Right cardiac atrium (tissue), 5 donors: ENCODE measurements around the gene SLC15A4. TPM values are rescaled to one million over a fixed set of nuclear protein-coding genes. Genes with fewer than 3 reads are reported as not detected.
"Not testable (repeated sequence)": the region's sequence is repeated elsewhere in the genome, so short reads cannot be mapped to it uniquely, and the experiment has no call there.

ENCODE experiments used
- ATAC-seq, 2 donors: fragments of 200-7000 bp; cut with Tn5 transposase; one replicate each; pipeline versions ENCODE4 v1.8.0 to v1.9.1; 2020; ENCODE audit warnings: moderate library complexity in 2 of 2, mild to moderate bottlenecking in 1 of 2
- DNase-seq, 3 donors: peaks; one replicate each; pipeline ENCODE4 v3.0.0-alpha.2; 2020
- H3K27ac ChIP-seq: one replicate; pipeline ENCODE4 v1.5.1; 2013; ENCODE audit warnings: mild to moderate bottlenecking, low read length, control low read depth, moderate library complexity
- H3K27me3 ChIP-seq: one replicate; pipeline ENCODE4 v1.6.1; 2013; ENCODE audit not compliant: control insufficient read depth, insufficient read depth
- H3K4me1 ChIP-seq: one replicate; pipeline ENCODE4 v1.6.1; 2013; ENCODE audit warnings: low read length; ENCODE audit not compliant: control insufficient read depth, insufficient read depth
- H3K4me3 ChIP-seq: one replicate; pipeline ENCODE4 v1.5.1; 2013; ENCODE audit warnings: low read length, control low read depth
- H3K9me3 ChIP-seq: one replicate; pipeline ENCODE4 v1.6.1; 2013; ENCODE audit warnings: low read length; ENCODE audit not compliant: control insufficient read depth
- WGBS: extraction: QIAGEN DNeasy Blood & Tissue Kit; methylation state at CpG from one replicate; pipeline ENCODE4 v1.1.7; 2013; 5-methylcytosine and 5-hydroxymethylcytosine counted together
- intact Hi-C, 4 donors: fragments of 100-400 bp; cut with DNase I; formaldehyde crosslinking; loops; one replicate each; pipeline versions ENCODE4 v1.11.0 to v1.14.0; 2022 to 2023
- polyA plus RNA-seq: library from polyadenylated mRNA; stranded (reverse); fragments of 200-250 nt; gene quantifications from one replicate; pipeline ENCODE4 v1.2.3, GENCODE V29; 2013
- total RNA-seq, 4 donors: library from RNA; stranded (reverse); fragmentation: NEBNext Ultra II Directional; extraction: Animal tissue kit (Norgen Biotek cat#: 25700); gene quantifications; one replicate each; pipeline ENCODE4 v1.2.1, GENCODE V29; 2021
- donor health status: healthy with polysubstance abuse.
- donor health status: DM: no; HTN: yes; CAD: no.
- donor health status: DM: no; HTN: no; CAD: no.
- donor health status: DM: no; HTN: yes; CAD: no; lungs with severe emphysema.
- donor health status: DM: yes; HTN: yes; CAD: no.

The SLC15A4 gene
- total and polyA plus RNA-seq, 5 donors, result 13.7 to 17.3 (median 15.8) TPM

- DNase-seq (no peak), ATAC-seq (no peak)
- 64% methylated on average over 9 of the region's 9 CpGs for WGBS
- no peaks in the 10 kb centered on the region for H3K4me1 ChIP-seq
- no peaks in the 10 kb centered on the region for H3K9me3 ChIP-seq
- no peak overlapping the region for H3K4me3 ChIP-seq
- H3K27me3 ChIP-seq, result no peaks in the 10 kb centered on the region
- intact Hi-C loops, result no loop called here
- no peak overlapping the region for H3K27ac ChIP-seq
Observed at GRCh38 chr12:128856035-128856790, 32.5 kb upstream of the SLC15A4 start.

GRCh38 chr12:128853600-128854197, 29.9 kb upstream of the SLC15A4 start:
- under 1% methylated on average over 74 of the region's 74 CpGs for WGBS
- Histone ChIP-seq H3K9me3 (no peaks in the 10 kb centered on the region), H3K27ac (no peak overlapping the region), H3K4me1 (no peaks in the 10 kb centered on the region), H3K4me3 (peak overlapping the region; percentile 19), H3K27me3 (no peaks in the 10 kb centered on the region)
- DNase-seq (no peak), ATAC-seq (no peak)
- intact Hi-C loops, result no loop called here

DNA sequence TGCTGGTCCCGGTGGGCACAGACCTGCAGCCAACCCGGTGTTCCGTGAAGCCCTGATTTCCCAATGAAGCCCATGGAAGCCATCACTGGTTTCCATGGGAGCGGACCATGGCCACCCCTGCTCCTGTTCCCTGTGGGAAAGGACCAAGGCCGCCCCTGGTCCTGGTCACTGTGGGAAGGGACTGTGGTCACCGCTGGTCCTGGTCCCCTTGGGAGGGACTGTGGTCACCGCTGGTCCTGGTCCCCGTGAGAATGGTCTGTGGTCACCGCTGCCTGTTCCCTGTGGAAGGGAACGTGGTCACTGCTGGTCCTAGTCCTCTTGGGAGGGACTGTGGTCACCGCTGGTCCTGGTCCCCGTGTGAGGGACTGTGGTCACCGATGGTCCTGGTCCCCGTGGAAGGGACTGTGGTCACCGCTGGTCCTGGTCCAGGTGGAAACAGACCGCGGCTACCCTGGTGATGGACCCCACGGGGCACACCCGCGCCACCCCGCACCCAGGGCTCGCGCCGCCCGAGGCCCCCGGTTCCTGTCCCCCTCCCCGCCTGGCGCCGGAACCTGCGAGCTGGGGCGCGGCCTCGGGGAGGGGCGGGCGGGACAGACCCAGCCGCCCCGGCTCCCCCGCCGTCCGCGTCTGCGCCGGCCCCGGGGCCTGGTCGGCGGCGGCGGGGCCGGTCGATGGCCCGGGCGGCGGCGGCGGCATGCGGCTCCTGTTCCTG, 29.3 kb upstream of the SLC15A4 start, which contains the start of gene GLT1D1:
Gene GLT1D1, plus strand, starts transcription at position 594 of the 715 bp plus-strand sequence. Its CDS starts 104 bp downstream, at position 698.
- Histone ChIP-seq H3K4me3 (peak within 1 kb of the TSS; percentile 19), H3K27ac (no peak within 1 kb of the TSS), H3K27me3 (no peaks in the 10 kb centered on the region), H3K9me3 (no peaks in the 10 kb centered on the region), H3K4me1 (no peaks in the 10 kb centered on the region)
- DNase-seq, result no peak
- no peak for ATAC-seq
- WGBS, result 23% methylated on average over 56 of the region's 56 CpGs
- intact Hi-C loops, result no loop called here

DNA sequence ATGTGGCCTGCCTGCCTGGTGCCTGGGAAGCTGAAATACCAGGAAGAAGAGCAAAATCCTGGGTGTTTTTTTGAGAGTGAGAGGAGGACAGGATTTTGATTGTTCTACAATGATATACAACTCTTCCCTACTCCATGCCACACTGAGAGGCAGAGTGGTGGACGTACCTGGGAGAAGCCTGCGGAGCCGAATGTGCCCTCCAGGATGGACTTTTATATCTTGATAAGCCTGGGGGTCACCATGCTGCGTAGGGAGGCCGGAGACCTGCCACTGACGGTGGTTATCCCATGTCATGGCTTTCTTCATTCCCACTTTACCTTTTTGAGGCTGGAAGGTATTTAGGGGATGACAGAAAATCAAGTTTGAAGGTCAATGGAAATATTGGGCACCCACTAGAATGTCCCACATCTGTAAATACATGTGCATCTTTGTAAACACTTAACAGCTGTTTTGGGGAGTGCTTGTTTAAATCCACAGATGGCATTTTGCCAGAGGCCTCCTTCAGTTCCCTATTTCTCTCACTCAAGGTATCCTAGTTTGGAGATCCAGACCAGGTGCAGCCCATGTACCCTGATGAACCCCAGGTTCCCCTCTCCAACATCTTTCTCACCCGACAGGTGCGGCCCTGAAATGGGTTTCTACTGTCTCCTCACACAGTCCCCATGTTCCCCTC, 28.4 kb upstream of the SLC15A4 start:
- H3K27ac ChIP-seq, result no peak overlapping the region
- H3K4me3 ChIP-seq, result no peak overlapping the region
- H3K27me3 ChIP-seq, result no peaks in the 10 kb centered on the region
- no peak for DNase-seq
- ATAC-seq, result no peak
- no peaks in the 10 kb centered on the region for H3K9me3 ChIP-seq
- 86% methylated on average over 8 of the region's 8 CpGs for WGBS
- intact Hi-C loops, result no loop called here
- no peaks in the 10 kb centered on the region for H3K4me1 ChIP-seq

- H3K27me3 ChIP-seq, ATAC-seq, DNase-seq, intact Hi-C loops, H3K4me3 ChIP-seq, H3K4me1 ChIP-seq, H3K27ac ChIP-seq, H3K9me3 ChIP-seq: not testable (repeated sequence)
- 80% methylated on average over 7 of the region's 7 CpGs for WGBS
Observed at GRCh38 chr12:128851429-128851828, 27.7 kb upstream of the SLC15A4 start.

DNA sequence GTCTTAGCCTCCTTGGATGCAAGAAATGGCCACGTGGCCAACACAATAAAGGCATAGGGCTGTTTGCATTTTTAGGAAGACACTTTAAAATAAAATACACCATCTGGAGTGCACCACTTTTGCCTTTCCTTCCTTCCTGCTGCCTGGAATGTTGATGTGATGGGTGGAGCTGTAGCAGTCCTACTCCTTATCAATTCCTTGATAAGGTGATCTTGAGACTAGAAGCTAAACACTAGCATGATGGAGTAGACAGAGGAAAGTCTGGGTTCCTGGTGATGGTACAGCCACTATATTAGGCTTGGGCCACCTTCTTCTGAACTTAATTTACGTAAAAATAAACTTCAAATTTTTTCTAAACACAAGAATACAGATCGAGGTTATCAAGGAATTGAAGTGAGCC, 26.6 kb upstream of the SLC15A4 start:
- Histone ChIP-seq H3K4me3 (no peak overlapping the region), H3K27me3 (no peaks in the 10 kb centered on the region), H3K27ac (no peak overlapping the region), H3K9me3 (no peaks in the 10 kb centered on the region), H3K4me1 (no peaks in the 10 kb centered on the region)
- no peak for DNase-seq
- intact Hi-C loops, result no loop called here
- no peak for ATAC-seq
- WGBS, result 67% methylated on average over 3 of the region's 3 CpGs

- H3K4me3 ChIP-seq, H3K27ac ChIP-seq, DNase-seq, intact Hi-C loops, H3K4me1 ChIP-seq, ATAC-seq, H3K27me3 ChIP-seq, H3K9me3 ChIP-seq: not testable (repeated sequence)
- 47% methylated on average over 6 of the region's 6 CpGs for WGBS
Observed at GRCh38 chr12:128849806-128850205, 26.0 kb upstream of the SLC15A4 start.

DNA sequence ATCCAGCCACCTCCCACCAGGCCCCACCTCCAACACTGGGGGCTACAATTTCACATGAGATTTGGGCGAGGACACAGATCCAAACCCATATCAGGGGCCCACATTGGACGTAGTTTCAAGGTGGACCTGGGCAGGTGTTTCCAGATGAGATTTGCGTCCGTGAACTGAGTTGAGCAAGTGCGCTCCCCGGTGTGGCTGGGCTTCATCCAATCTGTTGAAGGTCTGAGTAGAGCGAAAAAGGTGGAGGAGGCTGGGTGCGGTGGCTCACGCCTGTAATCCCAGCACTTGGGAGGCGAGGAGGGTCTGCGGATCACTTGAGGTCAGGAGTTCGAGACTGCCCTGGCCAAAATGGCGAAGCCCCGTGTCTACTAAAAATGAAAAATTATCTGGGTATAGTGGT, 24.6 kb upstream of the SLC15A4 start:
- no peak overlapping the region for H3K27ac ChIP-seq
- no peak for ATAC-seq
- H3K27me3 ChIP-seq, result no peaks in the 10 kb centered on the region
- H3K9me3 ChIP-seq, result no peaks in the 10 kb centered on the region
- H3K4me1 ChIP-seq, result no peaks in the 10 kb centered on the region
- 96% methylated on average over 14 of the region's 14 CpGs for WGBS
- DNase-seq, result no peak
- H3K4me3 ChIP-seq, result no peak overlapping the region
- intact Hi-C loops, result no loop called here

- intact Hi-C loops, H3K27ac ChIP-seq, H3K9me3 ChIP-seq, ATAC-seq, H3K4me3 ChIP-seq, H3K27me3 ChIP-seq, H3K4me1 ChIP-seq, DNase-seq: not testable (repeated sequence)
- WGBS, result 91% methylated on average over 27 of the region's 27 CpGs
Observed at GRCh38 chr12:128846671-128847070, 22.9 kb upstream of the SLC15A4 start.

- H3K27me3 ChIP-seq, result no peaks in the 10 kb centered on the region
- no peak for DNase-seq
- no peaks in the 10 kb centered on the region for H3K4me1 ChIP-seq
- WGBS, result 66% methylated on average over 11 of the region's 11 CpGs
- intact Hi-C loops, result no loop called here
- no peaks in the 10 kb centered on the region for H3K9me3 ChIP-seq
- no peak overlapping the region for H3K27ac ChIP-seq
- no peak for ATAC-seq
- H3K4me3 ChIP-seq, result no peak overlapping the region
Observed at GRCh38 chr12:128844031-128844635, 20.4 kb upstream of the SLC15A4 start.
